ENCODE data around the gene ZNF146.
"Not testable (repeated sequence)": the region's sequence is repeated elsewhere in the genome, so short reads cannot be mapped to it uniquely, and the experiment has no call there.

The ZNF146 gene

DNA sequence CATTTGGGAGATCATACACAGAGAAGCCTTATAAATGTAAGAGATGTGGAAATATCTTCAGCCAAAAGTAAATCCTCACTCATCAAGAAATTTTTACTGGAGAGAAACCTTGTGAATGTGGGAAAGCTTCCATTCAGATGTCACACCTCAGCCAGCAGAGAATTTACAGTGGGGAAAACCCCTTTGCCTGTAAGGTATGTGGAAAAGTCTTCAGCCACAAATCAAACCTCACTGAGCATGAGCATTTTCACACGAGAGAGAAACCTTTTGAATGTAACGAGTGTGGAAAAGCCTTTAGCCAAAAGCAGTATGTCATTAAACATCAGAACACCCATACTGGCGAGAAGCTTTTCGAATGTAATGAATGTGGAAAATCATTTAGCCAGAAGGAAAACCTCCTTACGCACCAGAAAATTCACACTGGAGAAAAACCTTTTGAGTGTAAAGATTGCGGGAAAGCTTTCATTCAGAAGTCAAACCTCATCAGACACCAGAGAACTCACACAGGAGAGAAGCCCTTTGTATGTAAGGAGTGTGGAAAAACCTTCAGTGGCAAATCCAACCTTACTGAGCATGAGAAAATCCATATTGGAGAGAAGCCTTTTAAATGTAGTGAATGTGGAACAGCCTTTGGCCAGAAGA lies 21.5 kb downstream of the ZNF146 start:
- DNase-seq, result no peak

DNA sequence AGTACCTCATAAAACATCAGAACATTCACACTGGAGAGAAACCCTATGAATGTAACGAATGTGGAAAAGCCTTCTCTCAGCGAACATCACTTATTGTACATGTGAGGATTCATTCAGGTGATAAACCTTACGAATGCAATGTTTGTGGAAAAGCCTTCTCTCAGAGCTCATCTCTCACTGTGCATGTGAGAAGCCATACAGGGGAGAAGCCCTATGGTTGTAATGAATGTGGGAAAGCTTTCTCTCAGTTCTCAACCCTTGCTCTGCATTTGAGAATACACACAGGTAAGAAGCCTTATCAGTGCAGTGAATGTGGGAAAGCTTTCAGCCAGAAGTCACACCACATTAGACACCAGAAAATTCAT lies 22.0 kb downstream of the ZNF146 start:
- DNase-seq, result no peak

DNA sequence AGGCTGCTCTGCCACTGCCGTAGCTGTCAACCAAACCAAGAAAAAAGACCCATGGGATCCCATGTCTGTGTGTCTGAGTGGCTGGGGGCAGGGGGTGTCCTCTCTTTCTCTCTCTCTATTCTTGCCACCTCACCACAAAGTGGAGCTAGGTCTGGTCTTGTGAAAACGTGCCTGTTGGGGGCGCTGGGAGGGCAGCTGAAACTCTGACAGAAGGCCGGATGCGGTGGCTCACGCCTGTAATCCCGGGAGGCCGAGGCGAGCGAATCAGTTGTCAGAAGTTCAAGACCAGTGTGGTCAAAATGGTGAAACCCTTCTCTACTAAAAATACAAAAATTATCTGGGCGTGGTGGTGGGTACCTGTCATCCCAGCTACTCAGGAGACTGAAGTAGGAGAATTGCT lies 29.2 kb downstream of the ZNF146 start:
- DNase-seq, result no peak

DNA sequence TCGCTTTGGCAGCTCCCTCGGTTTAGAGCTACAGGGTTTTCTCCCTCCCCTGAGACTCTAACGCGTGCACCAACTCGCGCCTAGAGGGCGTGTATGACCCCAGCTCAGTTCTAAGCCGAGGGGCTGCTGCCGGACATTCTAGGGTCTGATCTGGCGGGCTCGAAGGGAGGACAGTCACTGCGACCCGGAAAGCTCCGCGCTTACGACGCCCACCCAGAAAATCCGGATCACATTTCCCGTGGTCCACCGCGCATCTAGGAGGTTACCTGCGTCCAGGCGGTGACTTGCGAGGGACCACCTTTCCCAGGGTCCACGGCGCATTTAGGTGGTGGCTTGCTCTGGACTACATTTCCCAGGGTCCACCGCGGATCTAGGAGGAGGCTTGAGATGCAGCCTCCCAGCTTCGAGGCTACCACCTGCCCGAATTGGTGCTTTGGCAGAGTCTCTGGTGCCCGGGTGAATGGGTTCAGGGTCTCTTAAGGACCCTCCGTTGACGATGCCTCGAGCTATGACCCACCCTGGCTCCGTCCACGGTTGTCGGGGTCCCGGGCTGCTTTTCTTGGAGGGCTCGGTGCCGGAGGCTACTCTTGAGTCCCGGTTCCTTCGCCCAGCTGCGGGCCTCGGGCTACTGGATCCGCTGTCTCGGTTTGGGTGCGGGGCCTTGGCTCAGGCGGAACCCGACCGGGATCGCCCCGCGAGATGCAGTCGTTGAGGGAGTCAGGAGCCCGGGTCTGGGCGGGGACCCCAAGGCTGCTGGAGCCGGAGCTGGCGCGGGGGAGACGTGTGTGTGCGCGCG lies 30.5 kb downstream of the ZNF146 start:
- no peak for DNase-seq

DNA sequence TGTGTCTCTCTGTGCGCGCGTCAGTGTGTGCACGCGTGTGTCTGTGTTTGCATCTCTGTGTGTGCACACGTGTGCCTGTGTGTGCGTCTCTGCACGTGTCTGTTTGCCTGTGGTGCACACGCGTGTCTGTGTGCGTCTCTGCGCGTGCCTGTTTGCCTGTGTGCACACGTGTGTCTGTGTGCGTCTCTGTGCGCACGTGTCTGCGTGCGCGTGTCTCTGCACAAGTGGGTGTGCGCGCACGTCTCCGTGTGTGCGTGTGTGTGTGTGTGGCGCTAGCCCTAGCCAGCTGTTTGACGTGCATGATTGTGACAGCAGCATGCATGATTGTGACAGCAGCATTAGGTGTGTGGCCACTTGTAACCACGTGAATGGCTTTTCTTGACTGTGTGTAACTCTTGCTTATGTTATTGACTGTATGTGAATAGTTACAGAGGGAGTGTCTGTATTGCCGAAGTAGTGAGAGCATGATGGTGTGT lies 31.1 kb downstream of the ZNF146 start:
- no peak for DNase-seq

DNA sequence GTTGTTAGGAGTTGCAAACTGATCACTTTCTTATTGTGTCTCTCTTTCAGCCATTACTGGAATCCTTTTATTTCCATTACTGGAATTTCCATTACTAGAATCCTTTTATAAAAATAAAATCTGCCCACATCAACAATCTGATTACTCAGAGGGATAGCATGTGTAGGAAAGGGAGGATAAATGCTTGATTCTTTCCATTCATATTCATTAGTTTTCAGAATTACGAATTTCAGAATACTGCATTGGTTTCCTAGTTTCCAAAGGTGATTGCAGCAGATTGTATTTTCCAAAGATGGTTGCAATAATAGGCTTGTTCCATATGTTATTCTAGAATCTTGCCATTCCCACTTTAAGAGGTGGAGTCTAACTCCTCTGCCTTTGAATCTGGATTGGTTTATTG lies 37.1 kb downstream of the ZNF146 start:
- no peak for DNase-seq

DNA sequence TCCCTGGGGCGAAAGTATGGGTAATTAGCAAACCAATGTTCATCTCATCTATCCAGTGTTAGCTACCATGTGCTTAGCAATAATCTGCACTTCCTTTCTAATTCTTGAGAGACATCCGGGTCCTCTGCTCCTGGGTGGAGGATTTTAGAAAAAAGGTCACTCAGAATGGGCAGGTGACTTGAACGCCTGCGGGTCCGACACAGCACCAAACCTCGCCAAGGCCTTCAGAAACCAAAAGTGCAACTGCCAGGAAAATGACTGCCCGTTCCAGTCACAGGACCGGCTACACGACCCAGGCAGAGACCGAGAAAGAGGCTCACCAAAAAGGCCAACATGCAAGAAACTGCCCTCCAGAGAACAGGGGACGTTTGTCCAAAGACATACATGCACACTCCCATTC lies 39.9 kb downstream of the ZNF146 start:
- no peak for DNase-seq

DNA sequence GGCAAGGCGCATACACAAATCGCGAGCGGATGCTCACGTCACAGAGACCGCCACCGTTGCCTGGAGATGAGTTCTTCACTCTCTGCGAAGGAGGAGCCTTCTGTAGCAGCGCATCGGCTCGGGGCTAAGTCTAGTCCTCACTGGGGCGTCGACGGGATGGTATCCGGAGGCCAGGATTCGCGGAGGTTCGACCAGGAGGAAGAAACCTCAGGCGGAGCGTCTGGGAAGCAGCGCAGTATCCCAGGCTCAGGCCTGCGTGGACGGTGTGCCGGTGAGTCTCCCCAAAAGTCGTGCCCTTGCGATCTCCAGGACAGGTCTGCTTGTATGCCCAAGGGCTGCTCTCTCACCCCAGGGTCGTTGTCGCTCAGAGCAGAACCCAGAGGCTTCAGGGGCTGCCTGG lies 40.4 kb downstream of the ZNF146 start:
- DNase-seq, result no peak

DNA sequence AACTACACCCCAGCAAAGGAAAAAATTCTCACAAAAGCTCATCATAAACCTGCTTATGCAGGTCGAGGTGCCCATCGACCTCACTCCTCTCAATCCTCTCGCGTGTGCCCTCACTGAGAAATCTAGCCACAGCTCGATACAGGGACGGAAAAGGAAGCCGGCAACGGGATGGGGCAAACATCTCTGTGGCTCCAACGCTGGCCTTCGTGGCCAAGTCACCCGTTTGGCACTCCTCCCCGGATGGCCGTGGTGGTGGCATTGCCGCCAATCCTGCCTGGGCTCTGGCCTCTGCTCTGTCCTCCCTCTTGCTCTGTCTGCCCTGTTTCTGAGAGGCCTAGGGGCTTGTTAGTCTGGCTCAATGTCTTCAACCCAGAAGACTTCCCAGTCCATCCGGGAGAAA lies 41.2 kb downstream of the ZNF146 start:
- no peak for DNase-seq

DNA sequence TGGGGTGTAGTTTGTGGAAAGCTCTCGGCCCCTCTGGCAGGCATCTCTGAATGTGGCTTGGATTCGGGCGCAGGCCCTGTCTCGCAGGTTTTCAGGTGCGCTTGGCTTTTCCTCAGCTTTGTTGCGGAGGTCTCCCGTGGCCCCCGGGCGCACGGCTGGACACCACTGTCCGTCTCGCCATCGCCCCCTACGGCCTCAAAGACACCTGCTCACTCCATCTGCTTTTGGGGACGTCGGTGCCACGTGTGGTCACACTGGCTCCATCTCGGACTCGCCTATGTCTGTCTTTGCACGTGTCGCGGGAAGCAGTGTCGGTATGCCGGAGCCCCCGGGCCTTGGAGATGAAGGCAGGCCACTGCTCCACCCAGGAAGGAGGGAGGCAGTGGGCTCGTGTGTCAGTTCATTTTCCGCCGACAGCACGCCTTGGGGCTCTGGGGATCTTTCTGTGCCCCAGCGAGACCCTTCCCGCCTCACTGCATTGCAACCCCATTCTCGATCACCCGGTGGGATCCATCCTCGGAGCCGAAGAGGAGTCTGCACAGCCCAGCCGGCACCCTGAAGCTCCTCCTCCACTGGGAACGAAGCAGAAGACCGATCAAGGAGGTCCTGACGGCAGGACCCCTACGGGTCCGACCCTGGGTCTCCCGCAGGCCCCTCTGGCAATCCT lies 42.1 kb downstream of the ZNF146 start:
- no peak for DNase-seq

DNA sequence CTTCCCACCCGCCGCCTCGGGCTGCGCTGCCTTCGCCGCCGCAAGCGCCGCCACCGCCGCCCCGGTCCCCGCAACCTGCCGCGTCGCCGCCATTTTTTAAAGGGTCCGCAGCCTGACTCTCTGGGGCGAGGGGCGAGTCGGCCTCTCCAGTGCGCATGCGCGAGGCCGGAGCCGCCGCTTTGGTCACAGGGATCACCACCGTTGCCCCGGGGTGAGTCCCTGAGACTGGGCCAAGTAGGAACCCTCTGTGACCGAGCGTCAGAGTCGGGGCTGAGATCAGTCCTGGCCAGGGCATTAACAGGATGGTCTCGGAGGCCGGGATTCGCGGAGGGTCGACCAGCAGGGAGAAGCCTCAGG lies 42.6 kb downstream of the ZNF146 start:
- DNase-seq, result no peak

DNA sequence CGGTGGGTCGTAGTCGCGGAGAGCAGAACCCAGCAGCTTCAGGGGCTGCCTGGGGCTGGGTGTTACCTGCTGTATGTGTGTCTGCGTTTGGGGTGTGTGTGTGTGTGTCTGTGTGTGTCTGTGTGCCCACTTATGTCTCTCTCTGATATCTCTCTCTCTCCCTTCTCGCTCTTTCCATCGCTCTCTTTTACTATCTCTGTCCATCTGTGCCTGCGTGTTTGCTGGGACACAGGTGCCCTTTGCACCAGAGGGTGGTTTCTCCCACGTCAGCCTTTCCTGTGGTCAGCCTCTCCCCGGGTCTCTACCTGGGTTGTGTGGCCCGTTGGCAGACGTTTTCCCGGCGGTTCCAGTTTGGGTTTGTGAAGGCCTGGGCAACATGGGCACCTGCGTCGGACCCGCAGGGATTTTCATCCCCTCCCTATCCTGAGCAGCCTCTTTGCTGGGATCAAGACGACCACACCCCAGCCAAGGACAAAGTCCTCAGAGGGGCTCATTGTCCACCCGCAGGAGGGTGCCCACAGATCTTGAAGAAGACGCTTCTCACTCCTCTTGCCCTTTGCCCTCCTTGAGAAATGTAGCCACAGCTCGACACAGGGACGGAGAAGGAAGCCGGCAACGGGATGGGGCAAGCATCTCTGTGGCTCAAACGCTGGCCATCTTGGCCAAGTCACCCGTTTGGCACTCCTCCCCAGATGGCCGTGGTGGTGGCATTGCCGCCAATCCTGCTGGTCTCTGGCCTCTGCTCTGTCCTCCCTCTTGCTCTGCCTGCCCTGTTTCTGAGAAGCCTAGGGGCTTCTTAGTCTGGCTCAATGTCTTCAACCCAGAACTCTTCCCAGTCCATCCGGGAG lies 43.3 kb downstream of the ZNF146 start:
- DNase-seq, result no peak

DNA sequence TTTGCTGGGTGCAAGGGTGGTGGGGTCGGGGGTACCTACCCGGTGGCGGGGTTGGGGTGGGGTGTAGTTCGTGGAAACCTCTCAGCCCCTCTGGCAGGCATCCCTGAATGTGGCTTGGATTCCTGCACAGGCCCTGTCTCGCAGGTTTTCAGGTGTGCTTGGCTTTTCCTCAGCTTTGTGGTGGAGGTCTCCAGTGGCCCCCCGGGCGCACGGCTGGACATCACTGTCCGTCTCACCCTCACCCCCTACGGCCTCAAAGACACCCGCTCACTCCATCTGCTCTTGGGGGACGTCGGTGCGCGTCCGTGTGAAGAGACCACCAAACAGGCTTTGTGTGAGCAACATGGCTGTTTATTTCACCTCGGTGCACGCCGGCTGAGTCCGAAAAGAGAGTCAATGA lies 44.3 kb downstream of the ZNF146 start:
- no peak for DNase-seq

DNA sequence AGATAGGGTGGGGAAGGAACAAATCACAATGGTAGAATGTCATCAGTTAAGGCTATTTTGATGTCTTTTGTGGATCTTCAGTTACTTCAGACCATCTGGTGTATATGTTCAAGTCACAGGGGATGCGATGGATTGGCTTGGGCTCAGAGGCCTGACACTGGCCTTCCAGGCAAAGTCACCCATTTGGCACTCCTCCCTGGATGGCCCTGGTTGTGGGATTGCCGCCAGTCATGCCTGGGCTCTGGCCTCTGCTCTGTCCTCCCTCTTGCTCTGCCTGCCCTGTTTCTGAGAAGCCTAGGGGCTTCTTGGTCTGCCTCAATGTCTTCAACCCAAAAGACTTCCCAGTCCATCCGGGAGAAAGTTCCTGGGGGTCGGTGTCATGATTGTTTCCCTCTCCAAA lies 50.2 kb downstream of the ZNF146 start:
- DNase-seq, result no peak

DNA sequence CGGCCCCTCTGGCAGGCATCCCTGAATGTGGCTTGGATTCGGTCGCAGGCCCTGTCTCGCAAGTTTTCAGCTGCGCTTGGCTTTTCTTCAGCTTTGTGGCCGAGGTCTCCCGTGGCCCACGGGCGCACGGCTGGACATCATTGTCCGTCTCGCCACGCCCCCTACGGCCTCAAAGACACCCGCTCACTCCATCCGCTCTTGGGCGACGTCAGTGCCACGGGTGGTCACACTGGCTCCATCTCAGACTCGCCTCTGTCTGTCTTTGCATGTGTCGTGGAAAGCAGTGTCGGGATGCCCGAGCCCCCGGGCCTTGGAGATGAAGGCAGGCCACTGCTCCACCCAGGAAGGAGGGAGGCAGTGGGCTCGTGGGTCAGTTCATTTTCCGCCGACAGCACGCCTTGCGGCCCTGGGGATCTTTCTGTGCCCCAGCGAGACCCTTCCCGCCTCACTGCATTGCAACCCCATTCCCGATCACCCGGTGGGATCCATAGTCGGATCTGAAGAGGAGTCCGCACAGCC lies 51.0 kb downstream of the ZNF146 start:
- no peak for DNase-seq

DNA sequence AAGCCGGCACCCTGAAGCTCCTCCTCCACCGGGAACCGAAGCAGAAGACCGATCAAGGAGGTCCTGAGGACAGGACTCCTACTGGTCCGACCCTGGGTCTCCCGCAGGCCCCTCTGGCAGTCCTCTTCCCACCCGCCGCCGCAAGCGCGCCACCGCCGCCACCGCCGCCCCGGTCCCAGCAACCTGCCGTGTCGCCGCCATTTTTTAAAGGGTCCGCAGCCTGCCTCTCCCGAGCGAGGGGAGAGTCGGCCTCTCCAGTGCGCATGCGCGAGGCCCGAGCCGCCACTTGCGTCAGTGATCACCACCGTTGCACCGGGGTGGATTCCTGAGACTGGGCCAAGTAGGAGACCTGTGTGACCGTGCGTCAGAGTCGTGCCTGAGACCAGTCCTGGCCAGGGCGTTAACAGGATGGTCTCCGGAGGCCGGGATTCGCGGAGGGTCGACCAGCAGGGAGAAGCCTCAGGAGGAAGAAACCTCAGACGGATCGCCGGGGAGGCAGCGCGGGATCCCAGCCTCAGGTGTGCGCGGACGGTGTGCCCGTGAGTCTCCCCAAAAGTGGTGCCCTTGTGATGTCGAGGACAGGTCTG lies 51.6 kb downstream of the ZNF146 start:
- no peak for DNase-seq

DNA sequence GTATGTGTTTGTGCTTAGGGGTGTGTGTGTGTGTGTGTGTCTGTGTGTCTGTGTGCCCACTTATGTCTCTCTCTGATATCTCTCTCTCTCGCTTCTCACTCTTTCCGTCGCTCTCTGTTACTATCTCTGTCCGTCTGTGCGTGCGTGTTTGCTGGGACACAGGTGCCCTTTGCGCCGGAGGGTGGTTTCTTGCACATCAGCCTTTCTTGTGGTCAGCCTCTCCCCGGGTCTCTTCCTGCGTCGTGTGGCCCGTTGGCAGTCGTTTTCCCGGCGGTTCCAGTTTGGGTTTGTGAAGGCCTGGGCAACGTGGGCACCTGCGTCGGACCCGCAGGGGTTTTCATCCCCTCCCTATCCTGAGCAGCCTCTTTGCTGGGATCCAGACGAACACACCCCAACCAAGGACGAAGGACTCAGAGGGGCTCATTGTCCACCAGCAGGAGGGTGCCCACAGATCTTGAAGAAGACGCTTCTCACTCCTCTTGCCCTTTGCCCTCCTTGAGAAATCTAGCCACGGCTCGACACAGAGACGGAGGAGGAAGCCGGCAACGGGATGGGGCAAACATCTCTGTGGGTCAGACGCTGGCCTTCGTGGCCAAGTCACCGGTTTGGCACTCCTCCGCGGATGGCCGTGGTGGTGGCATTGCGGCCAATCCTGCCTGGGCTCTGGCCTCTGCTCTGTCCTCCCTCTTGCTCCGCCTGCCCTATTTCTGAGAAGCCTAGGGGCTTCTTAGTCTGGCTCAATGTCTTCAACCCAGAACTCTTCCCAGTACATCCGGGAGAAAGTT lies 52.3 kb downstream of the ZNF146 start:
- no peak for DNase-seq

DNA sequence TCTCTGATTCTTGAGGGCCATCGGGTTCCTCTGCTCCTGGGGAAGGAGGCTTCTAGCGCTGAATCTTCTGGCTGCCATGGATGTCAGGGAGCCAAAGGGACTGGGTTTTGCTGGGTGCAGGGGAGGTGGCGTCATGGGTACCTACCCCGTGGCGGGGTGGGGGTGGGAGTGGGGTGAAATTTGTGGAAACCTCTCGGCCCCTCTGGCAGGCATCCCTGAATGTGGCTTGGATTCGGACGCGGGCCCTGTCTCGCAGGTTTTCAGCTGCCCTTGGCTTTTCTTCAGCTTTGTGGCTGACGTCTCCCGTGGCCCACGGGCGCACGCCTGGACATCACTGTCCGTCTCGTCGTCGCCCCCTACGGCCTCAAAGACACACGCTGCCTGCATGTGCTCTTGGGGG lies 53.2 kb downstream of the ZNF146 start:
- DNase-seq, result not testable (repeated sequence)

DNA sequence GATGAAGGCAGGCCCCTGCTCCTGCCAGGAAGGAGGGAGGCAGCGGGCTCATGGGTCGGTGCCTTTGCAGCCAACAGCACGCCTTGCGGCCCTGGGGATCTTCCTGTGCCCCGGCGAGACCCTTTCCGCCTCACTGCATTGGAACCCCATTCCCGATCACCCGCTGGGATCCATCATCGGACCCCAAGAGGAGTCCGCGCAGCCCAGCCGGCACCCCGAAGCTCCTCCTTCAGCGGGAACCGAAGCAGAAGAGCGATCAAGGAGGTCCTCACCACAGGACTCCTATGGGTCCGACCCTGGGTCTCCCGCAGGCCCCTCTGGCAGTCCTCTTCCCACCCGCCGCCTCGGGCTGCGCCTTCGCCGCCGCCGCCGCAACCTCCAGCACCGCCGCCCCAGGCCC lies 53.7 kb downstream of the ZNF146 start:
- DNase-seq, result not testable (repeated sequence)

DNA sequence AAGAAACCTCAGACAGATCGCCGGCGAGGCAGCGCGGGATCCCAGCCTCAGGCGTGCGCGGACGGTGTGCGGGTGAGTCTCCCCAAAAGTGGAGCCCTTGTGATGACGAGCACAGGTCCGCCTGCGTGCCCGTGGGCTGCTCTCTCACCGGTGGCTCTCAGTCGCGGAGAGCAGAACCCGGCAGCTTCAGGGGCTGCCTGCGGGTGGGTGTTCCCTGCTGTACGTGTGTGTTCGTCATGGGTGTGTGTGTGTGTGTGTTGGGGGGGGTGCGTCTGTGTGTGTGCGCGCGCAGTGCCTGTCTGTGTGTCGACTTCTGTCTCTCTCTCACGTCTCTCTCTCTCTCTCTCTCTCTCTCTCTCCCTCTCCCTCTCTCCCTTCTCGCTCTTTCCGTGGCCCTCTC lies 54.4 kb downstream of the ZNF146 start:
- not testable (repeated sequence) for DNase-seq

All from NCI-H69 (cell line).